Myocyte (in vitro differentiated cells): ENCODE results near the gene ALKBH7. TPM values are rescaled to one million over a fixed set of nuclear protein-coding genes. Genes with fewer than 3 reads are reported as not detected.

Experiments used
- DNase-seq: peaks from one replicate; pipeline ENCODE4 v3.0.0-alpha.2; 2012; ENCODE audit warnings: low read depth
- total RNA-seq: library from RNA; depleted of rRNA; stranded (reverse); fragments of >200 nt; gene quantifications from 2 replicates; pipeline ENCODE4 v1.2.3, GENCODE V29; 2014

The ALKBH7 gene
- total RNA-seq, 1 donor from 2014 or later: 75.3 TPM

- DNase-seq: no peak
Measured at GRCh38 chr19:6362351-6362801, 10.2 kb upstream of the ALKBH7 start.

DNA sequence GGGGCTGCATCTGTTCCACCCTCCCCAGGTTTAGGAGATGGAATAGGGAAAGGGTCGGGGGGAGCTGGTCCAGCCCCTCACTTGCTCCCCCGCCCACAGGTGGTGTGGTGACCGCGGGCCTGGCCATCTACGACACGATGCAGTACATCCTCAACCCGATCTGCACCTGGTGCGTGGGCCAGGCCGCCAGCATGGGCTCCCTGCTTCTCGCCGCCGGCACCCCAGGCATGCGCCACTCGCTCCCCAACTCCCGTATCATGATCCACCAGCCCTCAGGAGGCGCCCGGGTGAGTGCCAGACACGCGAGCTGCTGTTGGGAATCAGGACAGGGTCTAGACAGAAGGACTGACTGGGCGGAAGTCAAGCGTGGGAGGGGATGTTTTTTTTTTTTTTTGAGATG lies 8.2 kb upstream of the ALKBH7 start:
- DNase-seq: no peak

DNA sequence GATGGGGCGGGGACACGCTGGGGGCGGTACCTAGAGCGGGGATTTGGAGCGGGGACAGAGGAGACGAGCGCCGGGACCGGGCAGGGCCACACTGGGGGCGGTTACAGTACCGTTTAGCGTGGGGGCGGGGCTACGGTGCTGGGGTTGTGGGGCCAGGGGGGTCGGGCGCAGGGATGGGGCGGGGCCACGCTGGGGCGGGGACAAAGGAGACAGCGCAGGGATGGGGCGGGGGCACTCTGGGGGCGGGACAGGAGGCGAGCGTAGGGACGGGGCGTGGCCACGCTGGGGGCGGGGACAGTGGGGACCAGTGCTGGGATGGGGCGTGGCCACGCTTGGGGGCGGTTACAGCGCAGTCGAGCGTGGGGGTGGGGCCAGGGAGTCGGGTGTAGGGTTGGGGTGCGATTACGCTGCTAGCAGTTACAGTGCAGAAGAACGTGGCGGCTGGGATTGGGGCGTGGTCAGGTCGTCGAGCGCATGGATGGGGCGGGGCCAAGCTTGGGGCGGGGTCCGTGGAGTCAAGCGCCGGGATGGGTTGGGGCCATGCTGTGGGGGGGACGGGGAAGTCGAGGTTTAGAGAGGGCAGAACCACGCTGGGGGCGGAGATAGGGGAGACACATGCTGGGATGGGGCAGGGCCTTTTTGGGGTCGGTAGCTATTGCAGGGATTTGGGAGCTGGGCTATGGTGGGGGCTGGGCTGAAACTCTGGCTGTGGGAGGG lies 660 bp downstream of the ALKBH7 start:
- DNase-seq: peak; percentile 97

DNA sequence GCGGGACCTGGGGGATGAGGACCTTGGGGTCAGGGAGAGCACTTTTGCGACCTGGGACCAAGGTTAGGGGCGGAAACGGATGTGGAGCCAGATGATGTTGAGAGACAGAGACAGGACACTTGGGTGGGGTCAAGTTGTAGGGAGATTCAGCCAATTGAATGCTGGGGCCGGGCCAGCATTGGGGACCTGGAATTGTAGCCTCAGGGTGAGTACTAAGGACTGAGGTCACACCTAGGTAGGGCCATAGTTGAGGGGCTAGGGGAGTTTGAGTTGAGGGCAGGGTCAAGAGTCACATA lies 1.2 kb downstream of the ALKBH7 start:
- no peak for DNase-seq

DNA sequence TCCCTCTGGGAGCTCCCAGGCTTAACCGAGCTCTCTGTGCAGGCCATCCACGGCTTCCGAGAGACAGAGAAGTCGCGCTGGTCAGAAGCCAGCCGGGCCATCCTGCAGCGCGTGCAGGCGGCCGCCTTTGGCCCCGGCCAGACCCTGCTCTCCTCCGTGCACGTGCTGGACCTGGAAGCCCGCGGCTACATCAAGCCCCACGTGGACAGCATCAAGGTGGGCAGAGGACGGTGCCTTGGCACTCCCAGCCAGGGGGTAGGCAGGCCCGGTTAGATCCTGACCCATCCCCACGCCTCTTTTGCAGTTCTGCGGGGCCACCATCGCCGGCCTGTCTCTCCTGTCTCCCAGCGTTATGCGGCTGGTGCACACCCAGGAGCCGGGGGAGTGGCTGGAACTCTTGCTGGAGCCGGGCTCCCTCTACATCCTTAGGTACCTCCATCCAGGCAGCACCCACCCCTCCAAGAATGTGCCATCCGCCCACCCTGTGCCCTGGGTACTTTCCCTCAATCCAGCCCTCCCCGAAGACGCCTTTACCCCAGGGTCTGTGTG lies 1.6 kb downstream of the ALKBH7 start:
- no peak for DNase-seq

DNA sequence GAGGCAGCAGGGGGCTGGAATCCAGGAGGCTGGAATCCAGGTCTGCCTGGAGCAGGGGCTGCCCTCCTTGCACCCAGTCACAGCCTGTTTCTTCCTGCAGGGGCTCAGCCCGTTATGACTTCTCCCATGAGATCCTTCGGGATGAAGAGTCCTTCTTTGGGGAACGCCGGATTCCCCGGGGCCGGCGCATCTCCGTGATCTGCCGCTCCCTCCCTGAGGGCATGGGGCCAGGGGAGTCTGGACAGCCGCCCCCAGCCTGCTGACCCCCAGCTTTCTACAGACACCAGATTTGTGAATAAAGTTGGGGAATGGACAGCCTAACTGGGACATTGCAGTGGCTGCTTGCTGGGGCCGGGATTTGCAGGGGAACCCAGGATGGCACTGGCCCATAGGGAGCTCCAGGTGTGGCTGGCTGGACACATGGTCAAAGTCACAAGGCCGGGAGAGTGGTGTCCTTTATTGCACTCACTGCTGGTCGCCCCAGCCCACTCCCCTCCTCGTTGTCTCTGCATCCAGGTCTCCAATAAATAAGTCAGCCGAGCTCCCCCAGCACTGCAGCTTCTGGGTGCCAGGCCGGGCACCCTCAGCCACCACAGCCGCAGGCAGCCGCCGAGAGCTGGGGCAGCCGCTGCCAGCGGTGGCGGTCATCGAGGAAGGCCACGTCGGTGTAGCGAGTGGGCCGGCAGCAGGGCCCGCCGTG lies 2.3 kb downstream of the ALKBH7 start:
- no peak for DNase-seq

DNA sequence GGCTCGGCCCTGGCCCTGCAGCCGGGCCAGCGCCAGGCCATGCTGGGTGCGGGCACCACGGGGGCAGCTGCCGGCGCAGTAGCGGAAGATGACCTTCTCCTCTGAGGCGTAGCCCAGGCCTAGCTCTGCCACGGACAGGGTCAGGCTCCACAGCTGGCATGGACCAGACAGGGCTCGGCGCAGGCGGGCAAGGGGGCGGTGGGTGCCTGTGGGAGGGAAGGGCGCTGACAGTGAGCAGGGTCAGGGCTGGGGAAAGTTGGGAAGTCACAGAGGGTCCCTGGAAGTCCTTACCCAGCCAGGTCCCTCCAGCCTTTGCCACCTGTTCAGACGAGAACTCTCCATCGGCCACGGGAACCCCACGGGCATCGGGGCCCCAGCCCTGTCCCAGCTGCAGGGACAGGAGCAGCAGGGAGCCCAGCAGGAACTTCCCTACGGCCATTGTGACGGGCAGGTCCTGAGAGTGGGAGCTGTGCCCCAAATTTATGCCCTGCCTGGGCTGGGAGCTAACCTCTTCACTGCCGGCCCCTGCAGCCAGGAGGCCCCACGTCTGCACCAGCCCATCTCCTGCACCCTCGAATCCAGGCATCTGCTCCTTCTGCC lies 2.9 kb downstream of the ALKBH7 start, which contains the start of gene PSPN:
TSS of gene PSPN (minus strand) at position 523 of the 600 bp plus-strand sequence. CDS start at position 439, 84 bp downstream.
- DNase-seq: no peak

- peak; percentile 49 for DNase-seq
Measured at GRCh38 chr19:6376512-6377190, 4.1 kb downstream of the ALKBH7 start.

- peak; percentile 49 for DNase-seq
Measured at GRCh38 chr19:6378041-6378440, 5.4 kb downstream of the ALKBH7 start.

DNA sequence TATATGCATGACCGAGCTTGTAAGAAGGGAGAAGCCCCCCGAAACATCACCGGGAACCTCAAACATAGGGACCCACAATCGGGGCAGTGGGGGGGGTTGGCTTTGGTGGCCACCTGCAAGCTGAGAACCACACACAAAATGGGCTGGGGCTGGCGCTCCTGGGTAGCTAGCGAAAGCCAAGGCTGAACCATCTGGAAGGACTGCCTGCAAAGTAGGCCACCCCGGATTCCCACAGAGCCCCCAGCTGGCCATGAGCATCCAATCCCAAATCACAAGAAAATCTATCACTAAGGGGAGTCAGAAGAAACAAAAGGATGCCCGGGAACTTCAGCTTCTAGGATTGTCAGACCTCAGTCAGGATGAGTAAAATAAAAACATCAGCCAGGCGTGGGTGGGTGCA lies 5.9 kb downstream of the ALKBH7 start:
- DNase-seq: no peak

- no peak for DNase-seq
Measured at GRCh38 chr19:6379744-6380143, 7.2 kb downstream of the ALKBH7 start.

- DNase-seq: no peak
Measured at GRCh38 chr19:6381030-6381750, 8.6 kb downstream of the ALKBH7 start.

GRCh38 chr19:6383188-6383587 lies 10.6 kb downstream of the ALKBH7 start:
- DNase-seq: no peak

- DNase-seq: no peak
Measured at GRCh38 chr19:6384381-6384780, 11.8 kb downstream of the ALKBH7 start.

DNA sequence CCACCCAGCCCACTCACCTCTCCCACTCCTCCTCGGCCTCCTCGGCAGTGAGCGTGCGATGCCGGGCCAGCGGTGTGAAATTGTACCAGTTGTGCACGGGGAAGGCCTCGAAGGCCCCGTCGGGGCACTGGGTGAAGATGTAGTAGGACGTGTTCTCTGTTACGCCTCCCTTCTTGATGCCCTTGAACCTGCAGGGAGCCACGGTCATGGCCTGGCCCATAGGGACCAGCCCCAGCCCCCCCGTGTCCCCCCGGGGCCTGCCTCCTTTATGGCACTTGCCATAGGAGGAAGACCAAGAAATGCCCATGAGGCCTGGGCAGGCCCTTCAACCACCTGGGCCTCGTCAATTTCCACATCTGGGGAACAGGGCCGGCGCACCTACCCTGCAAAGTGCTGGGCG lies 14.8 kb downstream of the ALKBH7 start:
- DNase-seq: no peak

DNA sequence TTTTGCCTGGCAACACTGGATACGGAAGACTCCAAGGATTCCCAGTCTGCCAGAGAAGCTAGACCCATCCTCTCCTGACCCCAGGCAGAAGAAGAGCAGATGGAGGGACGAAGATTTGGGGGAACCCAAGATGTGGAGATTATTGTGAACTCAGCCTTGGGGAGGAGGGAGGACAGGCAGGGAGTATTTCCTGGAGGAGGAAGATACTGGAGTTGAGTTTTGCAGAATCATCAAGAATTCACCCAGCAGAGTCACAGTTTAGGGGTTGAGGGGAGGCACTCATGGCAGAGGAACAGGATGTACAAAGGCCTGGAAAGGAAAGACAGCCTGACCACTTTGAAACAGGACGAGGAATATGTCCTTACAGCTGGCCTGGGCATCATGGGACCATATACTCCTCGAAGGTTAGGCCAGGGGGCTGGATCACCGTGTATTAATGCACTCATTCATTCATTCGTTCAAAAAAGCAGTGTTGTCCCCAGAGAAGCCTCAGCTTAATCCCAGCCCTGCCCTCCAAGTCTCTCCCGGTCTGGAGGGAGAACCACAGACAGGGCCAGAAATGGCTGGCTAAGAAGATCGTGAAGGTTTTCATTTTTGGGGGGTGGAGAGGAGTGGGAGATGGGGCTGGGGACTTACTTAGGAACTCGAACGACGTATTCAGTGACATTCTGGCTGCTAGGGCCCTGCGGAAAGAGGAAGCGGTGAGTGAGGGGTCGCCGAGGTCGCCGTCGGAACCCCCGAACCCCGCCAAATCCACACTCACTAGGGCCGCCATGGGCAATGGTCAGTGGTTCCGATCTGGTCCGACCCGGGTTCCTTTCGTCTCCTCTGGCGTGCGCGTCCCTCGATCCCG lies 19.9 kb downstream of the ALKBH7 start:
- DNase-seq: no peak

- DNase-seq: peak; percentile 98
Measured at GRCh38 chr19:6393074-6393982, 20.7 kb downstream of the ALKBH7 start, which contains the start of gene GTF2F1. TSS of gene GTF2F1 (minus strand) at chr19:6393164. CDS start at chr19:6392995, 169 bp downstream.

DNA sequence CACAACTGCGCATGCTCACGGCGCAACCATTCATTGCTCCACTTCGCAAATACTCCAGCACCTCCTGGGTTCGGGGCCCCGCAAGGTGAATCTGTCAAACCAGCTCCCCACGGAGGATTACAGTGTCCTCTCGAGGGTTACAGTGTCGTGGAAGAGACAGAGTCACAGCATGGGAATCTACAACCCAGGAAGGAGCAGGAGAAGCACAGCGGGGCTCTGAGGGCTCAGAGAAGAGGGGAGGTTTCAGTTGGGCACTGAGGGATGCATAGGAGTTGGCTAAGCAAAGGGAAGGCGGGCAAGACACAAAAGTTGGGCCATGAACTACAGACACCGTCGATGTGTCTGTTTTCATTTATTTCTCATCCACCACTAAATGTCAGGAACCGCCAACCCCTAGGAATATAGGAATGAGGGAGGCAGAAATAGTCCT lies 21.4 kb downstream of the ALKBH7 start:
- DNase-seq: no peak

GRCh38 chr19:6394831-6395230 lies 22.2 kb downstream of the ALKBH7 start:
- no peak for DNase-seq
